Choroid plexus epithelial cell (primary cell): ENCODE data around the gene APOH.

ENCODE experiments used
- DNase-seq: peaks from one replicate; pipeline ENCODE4 v3.0.0-alpha.2; 2010; ENCODE audit warnings: low read depth
- H3K4me3 ChIP-seq: 2 replicates; pipeline ENCODE4 v1.5.1; 2011; ENCODE audit warnings: low read depth, mild to moderate bottlenecking, control low read depth, low read length, moderate library complexity
- TF ChIP-seq, protein P1 (sequence below): conservative IDR thresholded peaks from 2 replicates; pipeline ENCODE4 v1.5.1; 2011; ENCODE audit warnings: low read depth, mild to moderate bottlenecking, control low read depth, inconsistent platforms, low read length, moderate library complexity

Gene APOH

DNA sequence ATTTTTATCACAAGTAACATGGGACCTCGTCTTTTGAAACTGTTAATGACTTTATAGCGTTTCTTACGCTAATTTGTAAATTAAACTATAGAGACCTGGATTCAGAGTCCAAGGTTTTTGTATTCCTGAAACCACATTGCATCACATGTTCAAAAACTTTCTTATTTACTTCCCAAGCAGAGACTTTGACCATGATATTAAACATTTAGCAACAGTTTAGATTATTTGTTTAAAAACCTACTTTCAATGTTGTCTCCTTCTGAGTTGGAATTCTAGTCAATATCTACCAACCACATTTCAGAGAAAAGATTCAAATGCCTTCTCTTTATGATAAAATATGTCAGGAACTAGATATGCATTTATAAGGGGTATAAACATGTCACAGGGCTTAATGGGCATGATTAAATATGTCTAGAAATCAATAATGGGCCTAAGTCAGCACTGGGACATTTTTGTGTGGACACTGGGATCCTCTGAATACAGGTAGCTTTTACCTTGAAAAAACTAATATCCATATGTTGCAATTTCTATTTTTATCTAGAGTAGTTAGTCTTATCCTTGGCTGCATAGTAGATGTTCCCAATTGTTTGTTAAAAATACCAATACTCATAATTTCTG is 6.3 kb upstream of the APOH start:
- DNase-seq: no peak
- no peak overlapping the region for H3K4me3 ChIP-seq
- TF ChIP-seq, protein P1, sequence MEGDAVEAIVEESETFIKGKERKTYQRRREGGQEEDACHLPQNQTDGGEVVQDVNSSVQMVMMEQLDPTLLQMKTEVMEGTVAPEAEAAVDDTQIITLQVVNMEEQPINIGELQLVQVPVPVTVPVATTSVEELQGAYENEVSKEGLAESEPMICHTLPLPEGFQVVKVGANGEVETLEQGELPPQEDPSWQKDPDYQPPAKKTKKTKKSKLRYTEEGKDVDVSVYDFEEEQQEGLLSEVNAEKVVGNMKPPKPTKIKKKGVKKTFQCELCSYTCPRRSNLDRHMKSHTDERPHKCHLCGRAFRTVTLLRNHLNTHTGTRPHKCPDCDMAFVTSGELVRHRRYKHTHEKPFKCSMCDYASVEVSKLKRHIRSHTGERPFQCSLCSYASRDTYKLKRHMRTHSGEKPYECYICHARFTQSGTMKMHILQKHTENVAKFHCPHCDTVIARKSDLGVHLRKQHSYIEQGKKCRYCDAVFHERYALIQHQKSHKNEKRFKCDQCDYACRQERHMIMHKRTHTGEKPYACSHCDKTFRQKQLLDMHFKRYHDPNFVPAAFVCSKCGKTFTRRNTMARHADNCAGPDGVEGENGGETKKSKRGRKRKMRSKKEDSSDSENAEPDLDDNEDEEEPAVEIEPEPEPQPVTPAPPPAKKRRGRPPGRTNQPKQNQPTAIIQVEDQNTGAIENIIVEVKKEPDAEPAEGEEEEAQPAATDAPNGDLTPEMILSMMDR: no peak

DNA sequence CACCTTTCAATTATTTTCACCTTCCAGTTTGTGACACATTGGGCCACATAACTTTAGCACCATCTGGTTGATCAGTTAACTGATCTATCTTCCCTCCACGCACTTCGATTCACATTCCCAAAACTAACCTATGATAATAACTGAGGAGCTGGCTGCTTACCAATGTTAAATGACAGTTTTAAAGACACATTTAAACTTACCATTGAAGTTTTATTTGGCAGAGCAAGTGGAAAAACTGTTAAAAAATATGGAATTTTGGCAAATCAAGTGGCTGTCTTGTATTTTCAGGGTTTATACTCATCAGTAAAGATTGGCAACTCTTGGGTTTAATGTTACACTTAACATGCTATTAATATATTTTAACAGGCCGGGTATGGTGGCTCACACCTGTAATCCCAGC is 5.4 kb upstream of the APOH start:
- no peak for DNase-seq
- H3K4me3 ChIP-seq: no peak overlapping the region
- TF ChIP-seq, protein P1: no peak

- DNase-seq: no peak
- TF ChIP-seq, protein P1: no peak
- no peak overlapping the region for H3K4me3 ChIP-seq
Observed at GRCh38 chr17:66233023-66233753, 4.0 kb upstream of the APOH start.

DNA sequence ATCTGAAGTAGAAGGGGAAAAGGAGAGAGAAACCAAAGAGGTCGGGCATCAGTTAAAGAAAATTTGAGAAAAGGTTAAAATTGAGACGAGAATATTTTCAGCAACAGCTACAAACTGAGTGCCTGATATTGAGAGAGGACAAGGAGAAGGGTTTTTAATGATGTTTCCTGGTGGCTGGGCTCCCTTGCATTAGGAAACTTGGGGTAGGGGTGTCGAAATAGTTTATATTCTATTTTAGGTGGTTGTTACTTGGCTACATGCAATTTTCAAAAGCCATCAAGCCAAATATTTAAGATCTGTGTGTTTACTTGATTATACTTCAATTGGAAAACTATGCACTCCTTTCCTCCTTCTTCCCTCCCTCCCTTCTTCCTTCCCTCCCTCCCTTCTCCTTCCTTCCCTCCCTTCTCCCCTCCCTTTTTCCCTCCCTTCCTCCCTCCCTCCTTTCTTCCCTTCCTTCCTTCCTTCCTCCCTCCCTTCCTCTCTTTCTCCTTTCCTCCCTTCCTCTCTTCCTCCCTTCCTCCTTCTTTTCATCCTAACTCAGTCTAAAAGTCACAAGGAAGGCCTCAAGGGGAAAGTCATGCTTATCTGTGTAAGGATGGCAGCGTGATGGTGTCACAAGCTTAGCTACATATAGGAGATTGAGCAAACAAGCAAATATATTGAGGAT is 1.8 kb upstream of the APOH start:
- H3K4me3 ChIP-seq: no peak overlapping the region
- DNase-seq: no peak
- TF ChIP-seq, protein P1: no peak

- TF ChIP-seq, protein P1: no peak
- no peak overlapping the region for H3K4me3 ChIP-seq
- no peak for DNase-seq
Observed at GRCh38 chr17:66229783-66230538, 746 bp upstream of the APOH start.

GRCh38 chr17:66227212-66228045 is 1.8 kb downstream of the APOH start:
- TF ChIP-seq, protein P1: no peak
- no peak overlapping the region for H3K4me3 ChIP-seq
- DNase-seq: no peak
